Suprapubic skin (tissue), 4 donors: ENCODE results near the gene TTC13. TPM values are rescaled to one million over a fixed set of nuclear protein-coding genes. Genes with fewer than 3 reads are reported as not detected.
A peak's percentile ranks its signal among the peaks of the same experiment; 100 is the strongest.

ENCODE experiments used
- DNase-seq, 2 donors: peaks; one replicate each; pipeline ENCODE4 v3.0.0-alpha.2; 2019; ENCODE audit warnings: low spot score in 2 of 2
- H3K27ac ChIP-seq: fragments of 200-600 bp; sonication (generic); one replicate; pipeline ENCODE4 v1.5.1; 2019
- H3K27me3 ChIP-seq: fragments of 200-600 bp; sonication (generic); one replicate; pipeline ENCODE4 v1.5.1; 2019
- H3K36me3 ChIP-seq: fragments of 200-600 bp; sonication (generic); one replicate; pipeline ENCODE4 v1.5.1; 2019
- H3K4me1 ChIP-seq: fragments of 200-600 bp; sonication (generic); one replicate; pipeline ENCODE4 v1.5.1; 2019
- H3K4me3 ChIP-seq: fragments of 200-600 bp; sonication (generic); one replicate; pipeline ENCODE4 v1.5.1; 2019; ENCODE audit warnings: mild to moderate bottlenecking
- H3K9me3 ChIP-seq: fragments of 200-600 bp; sonication (generic); one replicate; pipeline ENCODE4 v1.5.1; 2019
- CTCF ChIP-seq, 2 donors: fragments of 200-600 bp in 1 of 2; fragments of 450-650 bp in 1 of 2; sonication (generic) in 1 of 2; IDR thresholded peaks; one replicate each; pipeline ENCODE4 v1.5.1; 2016 to 2019; ENCODE audit warnings: antibody characterized with exemption in 2 of 2, mild to moderate bottlenecking in 1 of 2, moderate library complexity in 1 of 2
- EP300 ChIP-seq: sonication (generic); formaldehyde crosslinking; IDR thresholded peaks from one replicate; pipeline ENCODE4 v1.6.1; 2017; ENCODE audit warnings: antibody characterized with exemption
- POLR2A ChIP-seq, 2 donors: fragments of 450-650 bp; IDR thresholded peaks; one replicate each; pipeline ENCODE4 v1.6.1; 2017; ENCODE audit warnings: antibody characterized with exemption in 2 of 2, mild to moderate bottlenecking in 2 of 2, moderate library complexity in 2 of 2
- POLR2AphosphoS5 ChIP-seq, 3 donors: sonication (generic); formaldehyde crosslinking; IDR thresholded peaks; one replicate each; pipeline ENCODE4 v1.6.1; 2017; ENCODE audit warnings: antibody characterized with exemption in 3 of 3
- WGBS: methylation state at CpG from one replicate; pipeline ENCODE4 v1.1.5; 2018; 5-methylcytosine and 5-hydroxymethylcytosine counted together
- total RNA-seq, 4 donors: library from RNA; depleted of rRNA; stranded (reverse); fragments of >200 nt; gene quantifications; one replicate each; pipeline ENCODE4 v1.1.0, GENCODE V29; 2016

Gene TTC13
- total RNA-seq = 10 to 100 TPM; 16.5 to 41.2 (median 19.2) TPM

GRCh38 chr1:230978491-230979388 is at the start of gene TTC13, which contains the start of gene ARV1:
Gene TTC13, minus strand, starts transcription at chr1:230978861. Its CDS starts 31 bp downstream, at chr1:230978830.
Gene ARV1, plus strand, starts transcription at chr1:230979094. Its CDS starts 12 bp downstream, at chr1:230979106.
- H3K9me3 ChIP-seq = no peaks in the 10 kb centered on the region
- WGBS = 1% methylated on average over 22 of the region's 79 CpGs
- H3K36me3 ChIP-seq = peaks cover 10% of the 10 kb centered on the region
- peak in 2 of 3 donors; percentile 54 to 63 for TF ChIP-seq POLR2AphosphoS5 (IDR thresholded peaks at IDR 0.05)
- TF ChIP-seq CTCF (IDR thresholded peaks at IDR 0.05) = no peak
- TF ChIP-seq POLR2A (IDR thresholded peaks at IDR 0.05) = peak in 1 of 2 donors; percentile 8
- TF ChIP-seq EP300 = no peak
- DNase-seq = peak; percentile 98
- peak within 1 kb of the TSS; percentile 61 for H3K27ac ChIP-seq
- no peaks in the 10 kb centered on the region for H3K27me3 ChIP-seq
- peaks cover 20% of the 10 kb centered on the region for H3K4me1 ChIP-seq
- H3K4me3 ChIP-seq = peak within 1 kb of the TSS; percentile 68

GRCh38 chr1:231027971-231028370 is 49.3 kb upstream of the TTC13 start:
- Histone ChIP-seq H3K27me3 (no peaks in the 10 kb centered on the region), H3K4me3 (no peak overlapping the region), H3K36me3 (no peaks in the 10 kb centered on the region), H3K4me1 (peaks cover 3% of the 10 kb centered on the region), H3K27ac (no peak overlapping the region), H3K9me3 (no peaks in the 10 kb centered on the region)
- TF ChIP-seq EP300 (no peak), POLR2AphosphoS5 (IDR thresholded peaks at IDR 0.05) (no peak), POLR2A (IDR thresholded peaks at IDR 0.05) (no peak), CTCF (IDR thresholded peaks at IDR 0.05) (no peak)
- DNase-seq = no peak
- 98% methylated on average over 4 of the region's 10 CpGs for WGBS

- TF ChIP-seq EP300 = no peak
- no peak for TF ChIP-seq POLR2A (IDR thresholded peaks at IDR 0.05)
- no peak for TF ChIP-seq CTCF (IDR thresholded peaks at IDR 0.05)
- no peak for TF ChIP-seq POLR2AphosphoS5 (IDR thresholded peaks at IDR 0.05)
- Histone ChIP-seq H3K4me1 (peaks cover 3% of the 10 kb centered on the region), H3K36me3 (no peaks in the 10 kb centered on the region), H3K4me3 (no peak overlapping the region), H3K27me3 (no peaks in the 10 kb centered on the region), H3K9me3 (no peaks in the 10 kb centered on the region), H3K27ac (no peak overlapping the region)
- DNase-seq = no peak
- 69% methylated on average over 23 of the region's 23 CpGs for WGBS
These were observed 48.7 kb upstream of the TTC13 start for GRCh38 chr1:231027136-231027925.

- H3K27ac ChIP-seq = no peak overlapping the region
- no peak for DNase-seq
These were observed 47.9 kb upstream of the TTC13 start for GRCh38 chr1:231026576-231026975.

More at GRCh38 chr1:231026576-231026975, 47.9 kb upstream of the TTC13 start:
- H3K27me3 ChIP-seq = no peaks in the 10 kb centered on the region
- no peaks in the 10 kb centered on the region for H3K36me3 ChIP-seq
- TF ChIP-seq POLR2A (IDR thresholded peaks at IDR 0.05) = no peak
- no peak for TF ChIP-seq CTCF (IDR thresholded peaks at IDR 0.05)
- TF ChIP-seq EP300 = no peak
- no peak for TF ChIP-seq POLR2AphosphoS5 (IDR thresholded peaks at IDR 0.05)
- H3K9me3 ChIP-seq = no peaks in the 10 kb centered on the region
- WGBS = 76% methylated on average over 6 of the region's 6 CpGs
- no peak overlapping the region for H3K4me3 ChIP-seq
- peaks cover 3% of the 10 kb centered on the region for H3K4me1 ChIP-seq
